GM23338 (cell line): ENCODE results near the gene CRMP1.

ENCODE experiments used
- CREB1 ChIP-seq: fragments of 250-450 bp; sonication (Bioruptor Pico); IDR thresholded peaks from 2 replicates; pipeline ENCODE4 v1.5.0; 2020; ENCODE audit warnings: low read depth, mild to moderate bottlenecking, moderate library complexity
- CTCF ChIP-seq, 2 experiments: fragments of 200-600 bp in 1 of 2; sonication (generic) in 1 of 2; conservative IDR thresholded peaks; 2 replicates each; pipeline versions ENCODE4 v1.5.1 to v1.6.1; 2016 to 2017; ENCODE audit warnings: antibody characterized with exemption in 2 of 2, low read depth in 2 of 2, mild to moderate bottlenecking in 2 of 2, moderate library complexity in 1 of 2
- EZH2 ChIP-seq: fragments of 200-600 bp; sonication (generic); IDR thresholded peaks from one replicate; pipeline ENCODE4 v1.8.0; 2017; ENCODE audit warnings: antibody characterized with exemption, mild to moderate bottlenecking, low read depth; ENCODE audit not compliant: unreplicated experiment
- EZH2phosphoT487 ChIP-seq: fragments of 200-600 bp; sonication (generic); IDR thresholded peaks from one replicate; pipeline ENCODE4 v1.8.1; 2018; ENCODE audit warnings: antibody characterized with exemption; ENCODE audit not compliant: unreplicated experiment
- JUNB ChIP-seq: IDR thresholded peaks from one replicate; pipeline ENCODE4 v1.6.1; 2016; ENCODE audit warnings: antibody characterized with exemption; ENCODE audit not compliant: unreplicated experiment
- NANOG ChIP-seq: IDR thresholded peaks from 2 replicates; pipeline ENCODE4 v1.6.1; 2016; ENCODE audit warnings: antibody characterized with exemption, borderline replicate concordance
- POLR2AphosphoS5 ChIP-seq: IDR thresholded peaks from 2 replicates; pipeline ENCODE4 v1.6.1; 2016; ENCODE audit warnings: antibody characterized with exemption, low read depth
- REST ChIP-seq: IDR thresholded peaks from one replicate; pipeline ENCODE4 v1.6.1; 2018; ENCODE audit warnings: antibody characterized with exemption; ENCODE audit not compliant: unreplicated experiment

GRCh38 chr4:5924461-5925125 is 31.7 kb upstream of the CRMP1 start:
- no peak for TF ChIP-seq CTCF (conservative IDR thresholded peaks at IDR 0.05; ENCODE audit: low read depth in 2 of 2)
- TF ChIP-seq POLR2AphosphoS5, result no peak
- no peak for TF ChIP-seq EZH2
- TF ChIP-seq EZH2phosphoT487, result no peak
- no peak for TF ChIP-seq REST
- TF ChIP-seq NANOG, result no peak
- no peak for TF ChIP-seq CREB1 (CRISPR knock-in tag)
- no peak for TF ChIP-seq JUNB
